Measurements from ENCODE around the gene ST6GAL1.

DNA sequence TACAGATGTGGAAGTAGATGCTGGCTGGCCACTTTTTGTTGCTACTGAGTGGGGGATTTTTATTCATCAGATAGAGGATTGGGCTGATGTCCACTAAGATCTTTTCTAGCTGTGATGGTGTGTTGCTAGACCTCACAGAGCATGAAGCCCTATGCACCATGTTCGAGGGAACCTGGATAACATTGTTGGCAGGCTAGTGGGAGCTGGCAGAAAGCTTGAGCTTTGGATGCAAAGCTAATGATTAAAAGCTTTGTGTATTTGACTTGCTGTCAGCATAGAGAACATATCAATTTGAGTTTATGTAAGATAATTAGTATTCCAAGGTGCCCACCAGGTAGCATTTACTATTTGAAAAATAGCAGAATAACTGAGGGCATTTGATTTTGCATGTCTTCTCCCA, 59.1 kb downstream of the ST6GAL1 start:
- TF ChIP-seq, protein P1, sequence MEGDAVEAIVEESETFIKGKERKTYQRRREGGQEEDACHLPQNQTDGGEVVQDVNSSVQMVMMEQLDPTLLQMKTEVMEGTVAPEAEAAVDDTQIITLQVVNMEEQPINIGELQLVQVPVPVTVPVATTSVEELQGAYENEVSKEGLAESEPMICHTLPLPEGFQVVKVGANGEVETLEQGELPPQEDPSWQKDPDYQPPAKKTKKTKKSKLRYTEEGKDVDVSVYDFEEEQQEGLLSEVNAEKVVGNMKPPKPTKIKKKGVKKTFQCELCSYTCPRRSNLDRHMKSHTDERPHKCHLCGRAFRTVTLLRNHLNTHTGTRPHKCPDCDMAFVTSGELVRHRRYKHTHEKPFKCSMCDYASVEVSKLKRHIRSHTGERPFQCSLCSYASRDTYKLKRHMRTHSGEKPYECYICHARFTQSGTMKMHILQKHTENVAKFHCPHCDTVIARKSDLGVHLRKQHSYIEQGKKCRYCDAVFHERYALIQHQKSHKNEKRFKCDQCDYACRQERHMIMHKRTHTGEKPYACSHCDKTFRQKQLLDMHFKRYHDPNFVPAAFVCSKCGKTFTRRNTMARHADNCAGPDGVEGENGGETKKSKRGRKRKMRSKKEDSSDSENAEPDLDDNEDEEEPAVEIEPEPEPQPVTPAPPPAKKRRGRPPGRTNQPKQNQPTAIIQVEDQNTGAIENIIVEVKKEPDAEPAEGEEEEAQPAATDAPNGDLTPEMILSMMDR (IDR thresholded peaks at IDR 0.05) = no peak
- no peak for TF ChIP-seq POLR2A (IDR thresholded peaks at IDR 0.05)
